ENCODE data around the gene ADAM23.

DNA sequence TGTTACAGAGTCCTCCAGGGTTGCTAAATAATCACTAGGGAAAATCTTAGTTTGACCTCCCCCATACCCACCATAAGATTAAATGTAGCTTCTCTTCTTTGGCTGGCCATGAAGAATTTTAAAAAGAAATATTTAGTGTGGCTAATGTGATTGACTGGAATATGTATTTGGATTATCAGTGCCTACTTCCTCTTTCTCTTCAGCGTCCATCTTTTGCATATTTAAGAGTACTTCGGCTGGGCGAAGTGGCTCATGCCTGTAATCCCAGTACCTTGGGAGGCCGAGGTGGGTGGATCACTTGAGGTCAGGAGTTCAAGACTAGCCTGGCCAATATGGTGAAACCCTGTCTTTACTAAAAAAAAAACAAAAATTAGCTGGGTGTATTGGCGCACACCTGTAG is 28.8 kb downstream of the ADAM23 start:
- TF ChIP-seq, protein P1, sequence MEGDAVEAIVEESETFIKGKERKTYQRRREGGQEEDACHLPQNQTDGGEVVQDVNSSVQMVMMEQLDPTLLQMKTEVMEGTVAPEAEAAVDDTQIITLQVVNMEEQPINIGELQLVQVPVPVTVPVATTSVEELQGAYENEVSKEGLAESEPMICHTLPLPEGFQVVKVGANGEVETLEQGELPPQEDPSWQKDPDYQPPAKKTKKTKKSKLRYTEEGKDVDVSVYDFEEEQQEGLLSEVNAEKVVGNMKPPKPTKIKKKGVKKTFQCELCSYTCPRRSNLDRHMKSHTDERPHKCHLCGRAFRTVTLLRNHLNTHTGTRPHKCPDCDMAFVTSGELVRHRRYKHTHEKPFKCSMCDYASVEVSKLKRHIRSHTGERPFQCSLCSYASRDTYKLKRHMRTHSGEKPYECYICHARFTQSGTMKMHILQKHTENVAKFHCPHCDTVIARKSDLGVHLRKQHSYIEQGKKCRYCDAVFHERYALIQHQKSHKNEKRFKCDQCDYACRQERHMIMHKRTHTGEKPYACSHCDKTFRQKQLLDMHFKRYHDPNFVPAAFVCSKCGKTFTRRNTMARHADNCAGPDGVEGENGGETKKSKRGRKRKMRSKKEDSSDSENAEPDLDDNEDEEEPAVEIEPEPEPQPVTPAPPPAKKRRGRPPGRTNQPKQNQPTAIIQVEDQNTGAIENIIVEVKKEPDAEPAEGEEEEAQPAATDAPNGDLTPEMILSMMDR (IDR thresholded peaks at IDR 0.05), result no peak
- no peak for TF ChIP-seq POLR2A (IDR thresholded peaks at IDR 0.05)

Data from lower leg skin (tissue), 3 donors.